GM18505 (cell line): Measurements from ENCODE around the gene TOR4A.
"Not testable (repeated sequence)": the region's sequence is repeated elsewhere in the genome, so short reads cannot be mapped to it uniquely, and the experiment has no call there.

ENCODE experiments used
- ATAC-seq: cut with Tn5 transposase; IDR thresholded peaks from one replicate; pipeline ENCODE4 v1.9.1; 2021; ENCODE audit not compliant: unreplicated experiment
- POLR2A ChIP-seq: IDR thresholded peaks from 4 replicates; pipeline ENCODE4 v1.6.1; 2011; ENCODE audit warnings: borderline replicate concordance; ENCODE audit not compliant: insufficient read depth, insufficient read length; ENCODE audit errors: extremely low read depth

TOR4A gene

DNA sequence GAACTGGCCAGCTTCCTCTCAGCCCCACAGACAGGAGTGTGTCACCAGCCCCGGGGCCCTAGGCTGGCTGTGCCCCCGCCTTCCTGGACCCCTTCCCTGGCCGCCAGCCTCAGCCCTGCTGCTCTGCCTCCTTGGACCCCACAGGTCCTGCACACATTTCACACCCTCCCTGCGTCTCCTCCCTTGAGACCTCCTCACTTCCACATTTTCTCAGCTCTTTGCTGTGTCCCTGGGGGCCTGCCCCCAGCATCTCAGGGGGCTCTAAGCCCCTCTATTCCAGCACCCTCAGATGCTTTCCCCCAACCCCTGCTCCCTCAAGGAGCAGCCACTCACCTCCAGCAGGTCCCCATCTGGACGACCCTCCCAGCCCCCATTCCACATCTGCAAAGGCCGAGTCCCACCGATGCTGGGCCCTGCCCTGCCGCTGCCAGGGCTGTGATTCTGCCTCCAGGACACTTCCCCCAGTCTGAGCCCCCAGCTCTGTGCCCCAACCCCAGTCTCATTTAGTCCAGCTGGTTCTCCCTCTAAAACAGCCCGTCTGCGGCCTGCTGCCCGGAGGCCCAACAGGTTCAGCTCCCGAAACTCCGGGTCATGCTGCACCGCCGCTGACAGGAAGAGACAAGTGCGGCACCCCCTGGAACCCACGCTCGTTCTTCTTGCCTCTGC is 42.6 kb upstream of the TOR4A start:
- TF ChIP-seq POLR2A = no peak
- ATAC-seq = no peak

DNA sequence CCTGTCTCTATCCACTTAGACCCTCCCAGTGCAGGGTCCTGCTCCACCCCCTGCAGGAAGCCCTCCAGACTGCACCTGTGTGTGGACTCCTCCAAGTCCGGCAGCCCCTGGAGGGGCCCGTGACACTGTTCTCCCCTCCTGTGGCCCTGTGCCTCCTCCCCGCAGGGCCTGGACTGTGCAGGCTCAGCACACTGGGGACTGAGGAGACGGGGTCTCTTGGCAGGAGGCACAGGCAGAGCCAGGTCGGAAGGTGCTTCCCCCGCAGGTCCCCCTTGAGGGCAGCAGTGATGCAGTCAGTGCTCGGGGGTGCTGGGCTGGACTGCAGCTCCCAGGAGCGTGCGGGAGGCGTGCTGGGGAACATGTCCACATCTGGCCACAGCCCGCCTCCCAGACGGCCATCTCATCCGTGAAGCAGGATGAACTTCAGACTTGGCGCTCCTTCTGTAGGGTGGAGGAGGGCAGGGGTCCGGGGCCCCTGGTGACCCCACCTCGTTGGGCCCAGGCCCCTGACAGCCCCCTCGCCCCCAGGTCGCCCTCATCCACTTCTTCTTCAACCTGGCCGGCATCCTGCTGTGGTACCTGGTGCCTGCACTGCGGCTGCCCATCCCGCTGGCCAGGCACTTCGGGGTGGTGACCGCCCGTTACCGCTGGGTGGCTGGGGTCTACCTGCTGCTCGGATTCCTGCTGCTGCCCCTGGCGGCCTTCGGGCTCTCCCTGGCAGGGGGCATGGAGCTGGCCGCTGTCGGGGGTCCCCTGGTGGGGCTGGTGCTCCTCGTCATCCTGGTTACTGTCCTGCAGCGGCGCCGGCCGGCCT is 41.9 kb upstream of the TOR4A start:
- TF ChIP-seq POLR2A = no peak
- no peak for ATAC-seq

DNA sequence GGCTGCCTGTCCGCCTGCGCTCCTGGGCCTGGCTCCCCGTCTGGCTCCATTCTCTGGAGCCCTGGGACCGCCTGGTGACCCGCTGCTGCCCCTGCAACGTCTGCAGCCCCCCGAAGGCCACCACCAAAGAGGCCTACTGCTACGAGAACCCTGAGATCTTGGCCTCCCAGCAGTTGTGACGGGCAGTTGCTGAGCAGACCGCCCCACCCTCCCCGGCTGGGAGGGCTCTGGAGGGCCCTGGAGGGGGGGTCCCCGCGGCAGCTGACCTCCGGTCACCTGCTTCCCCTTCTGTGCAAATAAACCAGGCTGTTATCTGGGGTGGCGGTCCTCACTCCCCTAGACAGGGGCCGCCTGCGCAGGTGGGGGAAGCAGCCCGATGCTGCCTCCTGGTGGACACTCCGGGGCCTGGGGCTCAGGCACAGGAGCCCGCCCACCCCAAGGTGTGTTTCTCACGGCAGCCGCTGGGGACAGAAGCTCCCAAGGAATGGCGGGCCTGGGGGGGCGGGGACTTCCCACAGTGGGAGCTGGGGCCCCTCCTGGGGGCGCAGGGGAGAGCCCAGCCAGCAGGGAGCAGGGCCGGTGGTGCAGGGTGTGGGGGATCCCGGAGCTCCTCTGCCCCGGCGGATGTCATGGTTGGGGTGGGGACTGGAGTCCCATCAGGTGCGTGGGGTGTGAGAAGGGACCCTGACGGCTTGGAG is 41.1 kb upstream of the TOR4A start:
- ATAC-seq = no peak

DNA sequence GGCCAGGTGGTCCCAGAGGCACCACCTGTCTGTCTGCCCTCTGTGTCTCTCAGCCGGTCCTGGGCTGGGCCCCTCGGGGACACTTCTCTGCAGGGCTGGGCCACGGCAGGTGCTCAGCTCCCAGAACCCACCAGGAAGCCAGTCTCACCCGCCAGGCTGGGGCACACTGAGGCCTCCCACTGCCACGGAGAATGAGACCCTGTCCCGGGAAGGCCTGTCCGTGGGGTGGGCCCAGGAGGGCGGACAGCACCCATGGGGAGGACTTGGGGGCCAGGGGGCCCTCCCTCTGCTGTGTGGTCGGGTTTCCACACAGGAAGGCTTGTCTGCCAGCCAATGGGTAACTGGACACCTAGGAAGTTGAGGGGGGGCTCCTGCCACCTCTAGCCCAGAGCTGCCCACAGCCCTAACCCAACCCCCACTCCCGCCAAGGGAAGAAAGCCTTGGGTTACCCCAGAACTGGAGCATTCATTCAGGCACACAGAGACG is 40.5 kb upstream of the TOR4A start:
- TF ChIP-seq POLR2A = no peak
- ATAC-seq = no peak

More for the DNA sequence above, 41.1 kb upstream of the TOR4A start:
- peak; percentile 32 for TF ChIP-seq POLR2A

DNA sequence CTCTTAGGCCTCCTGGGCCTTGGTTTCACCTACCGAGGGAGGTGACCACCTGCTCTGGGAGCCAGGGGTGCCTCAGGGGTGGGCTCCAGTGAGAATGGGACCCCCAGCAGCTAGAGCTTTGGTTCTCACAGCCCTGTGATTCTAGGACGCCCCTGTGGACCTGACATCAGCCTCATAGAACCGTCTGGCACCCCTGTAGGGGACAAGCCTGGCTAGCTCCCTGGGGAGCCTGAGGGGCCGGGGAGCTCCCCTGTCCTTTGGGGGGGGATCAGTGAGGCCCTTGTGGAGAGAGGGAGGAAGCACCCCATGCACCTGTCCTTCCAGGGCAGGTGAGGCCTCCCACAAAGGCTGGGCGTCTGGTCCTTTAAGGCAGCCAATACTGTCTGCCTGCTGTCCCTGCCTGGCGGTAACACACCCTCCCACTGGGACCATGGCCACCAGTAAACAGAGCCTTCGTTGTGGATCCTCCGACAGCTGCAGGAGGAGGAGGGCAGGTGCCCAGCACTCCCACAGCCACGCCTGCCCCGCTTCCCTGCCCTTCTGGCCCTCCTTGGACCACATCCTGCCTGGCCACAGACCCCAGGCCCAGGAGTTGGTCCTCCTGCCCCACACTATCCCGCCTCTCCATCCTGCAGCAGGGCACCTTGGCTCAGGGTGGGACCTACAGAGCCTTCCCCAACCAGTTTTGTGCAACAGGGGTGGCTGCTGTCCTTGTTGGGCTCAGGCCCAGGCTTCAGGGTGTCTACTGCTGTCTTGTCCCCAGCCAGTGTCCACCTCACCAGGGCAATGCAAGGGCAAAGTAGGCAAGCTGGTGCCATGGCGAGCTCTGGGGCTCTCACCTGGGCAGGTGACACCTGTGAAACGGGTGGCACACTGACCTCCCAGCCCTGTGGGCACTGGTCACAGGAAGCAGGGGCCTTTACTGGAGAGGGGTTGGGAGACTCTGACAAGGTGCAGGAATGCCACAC is 39.5 kb upstream of the TOR4A start:
- no peak for ATAC-seq
- no peak for TF ChIP-seq POLR2A

DNA sequence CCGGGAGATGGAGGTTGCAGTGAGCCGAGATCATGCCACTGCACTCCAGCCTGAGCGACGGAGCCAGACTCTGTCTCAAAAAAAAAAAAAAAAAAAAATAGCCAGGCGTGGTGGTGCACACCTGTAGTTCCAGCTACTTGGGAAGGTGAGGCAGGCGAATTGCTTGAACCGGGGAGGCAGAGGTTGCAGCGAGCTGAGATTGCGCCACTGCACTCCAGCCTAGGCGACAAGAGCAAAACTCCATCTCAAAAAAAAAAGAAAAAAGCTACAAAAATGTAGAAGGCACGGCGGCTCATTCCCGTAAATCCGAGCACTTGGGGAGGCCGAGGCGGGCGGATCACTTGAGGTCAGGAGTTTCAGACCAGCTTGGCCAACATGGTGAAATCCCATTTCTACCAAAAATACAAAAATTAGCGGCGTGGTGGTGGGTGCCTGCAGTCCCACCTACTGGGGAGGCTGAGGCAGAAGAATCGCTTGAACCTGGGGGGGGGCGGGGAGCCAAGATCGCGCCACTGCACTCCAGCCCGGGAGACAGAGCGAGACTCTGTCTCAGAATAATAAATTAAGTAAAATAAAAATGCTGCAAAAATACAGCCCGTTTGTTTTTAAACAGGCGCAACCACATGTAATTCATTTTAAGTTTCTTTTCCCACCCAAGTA is 37.9 kb upstream of the TOR4A start:
- not testable (repeated sequence) for ATAC-seq

DNA sequence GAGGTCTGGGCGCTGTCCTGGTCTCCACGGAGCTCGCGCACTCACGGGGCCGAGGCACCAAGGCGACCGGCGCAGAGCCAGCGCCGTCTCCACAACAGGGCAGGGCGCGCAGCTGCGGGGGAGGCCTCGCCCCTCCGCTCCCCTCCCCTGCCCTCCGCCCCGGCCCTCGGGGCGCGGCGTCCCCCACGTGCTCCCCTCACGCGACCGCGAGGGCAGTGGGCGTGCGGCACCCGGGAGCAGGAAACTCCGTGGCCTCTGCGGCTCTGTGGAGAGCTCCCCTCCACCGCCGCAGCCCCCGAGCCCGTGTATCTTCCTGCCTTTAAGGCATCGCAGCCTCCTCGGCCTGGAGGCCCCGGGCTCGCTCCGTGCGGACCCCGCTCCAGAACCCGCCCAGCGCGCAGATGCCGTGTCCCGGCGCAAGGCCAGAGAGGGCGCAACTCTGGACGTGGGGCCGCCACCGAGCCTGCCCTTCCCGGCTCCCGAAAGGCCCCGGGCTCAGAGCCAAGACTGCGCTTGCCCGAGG is 37.1 kb upstream of the TOR4A start:
- peak; percentile 27 for ATAC-seq
- TF ChIP-seq POLR2A = no peak

DNA sequence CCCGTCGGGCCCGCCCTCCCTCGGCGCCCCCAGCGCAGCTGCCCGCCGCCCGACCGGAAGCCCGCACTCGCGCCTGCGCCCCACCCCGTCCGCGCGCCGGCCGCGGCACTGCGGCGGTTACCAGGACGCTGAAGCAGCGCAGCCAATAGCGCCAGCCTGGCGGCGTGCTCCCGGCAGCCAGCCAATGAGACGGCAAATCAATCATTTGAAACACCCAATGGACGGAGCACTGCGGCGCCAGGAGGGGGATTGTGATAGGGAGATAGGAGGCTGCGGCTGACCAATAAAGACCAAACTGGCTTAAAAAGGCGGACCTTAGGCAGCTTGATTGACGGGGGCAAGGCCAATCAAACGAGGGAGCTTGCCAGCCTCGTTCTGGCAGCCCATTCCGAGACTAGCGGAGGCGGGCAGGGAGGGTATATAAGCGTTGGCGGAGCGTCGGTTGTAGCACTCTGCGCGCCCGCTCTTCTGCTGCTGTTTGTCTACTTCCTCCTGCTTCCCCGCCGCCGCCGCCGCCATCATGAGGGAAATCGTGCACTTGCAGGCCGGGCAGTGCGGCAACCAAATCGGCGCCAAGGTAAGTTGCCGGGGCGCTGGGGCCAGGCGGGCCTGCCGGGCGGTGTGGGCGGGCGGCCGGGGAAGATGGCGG is 36.6 kb upstream of the TOR4A start, which contains the start of gene TUBB4B:
Gene TUBB4B, plus strand, starts transcription at position 447 of the 649 bp plus-strand sequence. Its CDS starts 74 bp downstream, at position 521.
- ATAC-seq = peak; percentile 65
- TF ChIP-seq POLR2A = peak; percentile 100

DNA sequence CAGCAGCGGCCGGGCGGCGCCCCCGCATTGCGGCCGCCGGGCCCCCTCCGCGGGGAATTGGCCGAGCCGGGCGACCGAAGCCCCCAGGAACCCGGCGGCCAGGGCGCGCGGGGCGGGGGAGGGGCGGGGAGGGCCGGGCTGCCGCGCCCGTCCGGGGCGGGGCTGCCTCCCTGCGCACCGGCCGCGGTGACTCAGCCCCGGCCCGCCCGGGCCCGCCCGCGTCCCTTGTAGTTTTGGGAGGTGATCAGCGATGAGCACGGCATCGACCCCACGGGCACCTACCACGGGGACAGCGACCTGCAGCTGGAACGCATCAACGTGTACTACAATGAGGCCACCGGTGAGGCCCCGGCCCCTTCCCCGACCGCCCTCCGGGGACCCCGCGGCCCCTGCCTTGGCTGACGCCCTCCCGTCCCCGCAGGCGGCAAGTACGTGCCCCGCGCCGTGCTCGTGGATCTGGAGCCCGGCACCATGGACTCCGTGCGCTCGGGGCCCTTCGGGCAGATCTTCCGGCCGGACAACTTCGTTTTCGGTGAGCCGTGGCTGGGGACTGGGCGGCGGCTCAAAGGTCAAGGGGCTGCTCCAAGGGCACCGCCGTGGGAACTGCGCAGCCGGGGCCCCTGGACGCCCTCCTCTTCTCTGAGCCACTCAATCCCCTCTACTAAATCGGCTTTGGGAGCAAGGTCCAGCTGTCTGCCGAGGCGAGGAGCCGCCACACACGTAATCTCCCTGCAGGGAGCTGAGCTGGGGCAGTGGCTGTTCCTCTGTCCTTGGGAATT is 35.8 kb upstream of the TOR4A start:
- ATAC-seq = peak; percentile 6
- no peak for TF ChIP-seq POLR2A

DNA sequence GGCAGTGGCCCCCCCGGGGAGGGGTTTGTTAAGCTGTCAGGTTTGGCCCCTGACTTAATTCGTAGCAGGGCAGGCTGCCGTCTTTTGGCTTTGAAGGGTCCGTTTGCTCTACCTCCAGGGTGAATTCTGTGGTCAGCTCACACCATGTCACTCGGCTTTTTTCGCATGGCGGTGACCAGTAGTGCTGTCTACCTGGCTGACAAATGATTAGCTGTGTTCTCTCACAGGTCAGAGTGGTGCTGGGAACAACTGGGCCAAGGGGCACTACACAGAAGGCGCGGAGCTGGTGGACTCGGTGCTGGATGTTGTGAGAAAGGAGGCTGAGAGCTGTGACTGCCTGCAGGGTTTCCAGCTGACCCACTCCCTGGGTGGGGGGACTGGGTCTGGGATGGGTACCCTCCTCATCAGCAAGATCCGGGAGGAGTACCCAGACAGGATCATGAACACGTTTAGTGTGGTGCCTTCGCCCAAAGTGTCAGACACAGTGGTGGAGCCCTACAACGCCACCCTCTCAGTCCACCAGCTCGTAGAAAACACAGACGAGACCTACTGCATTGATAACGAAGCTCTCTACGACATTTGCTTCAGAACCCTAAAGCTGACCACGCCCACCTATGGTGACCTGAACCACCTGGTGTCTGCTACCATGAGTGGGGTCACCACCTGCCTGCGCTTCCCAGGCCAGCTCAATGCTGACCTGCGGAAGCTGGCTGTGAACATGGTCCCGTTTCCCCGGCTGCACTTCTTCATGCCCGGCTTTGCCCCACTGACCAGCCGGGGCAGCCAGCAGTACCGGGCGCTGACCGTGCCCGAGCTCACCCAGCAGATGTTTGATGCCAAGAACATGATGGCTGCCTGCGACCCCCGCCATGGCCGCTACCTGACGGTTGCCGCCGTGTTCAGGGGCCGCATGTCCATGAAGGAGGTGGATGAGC is 35.0 kb upstream of the TOR4A start:
- no peak for ATAC-seq
- no peak for TF ChIP-seq POLR2A

DNA sequence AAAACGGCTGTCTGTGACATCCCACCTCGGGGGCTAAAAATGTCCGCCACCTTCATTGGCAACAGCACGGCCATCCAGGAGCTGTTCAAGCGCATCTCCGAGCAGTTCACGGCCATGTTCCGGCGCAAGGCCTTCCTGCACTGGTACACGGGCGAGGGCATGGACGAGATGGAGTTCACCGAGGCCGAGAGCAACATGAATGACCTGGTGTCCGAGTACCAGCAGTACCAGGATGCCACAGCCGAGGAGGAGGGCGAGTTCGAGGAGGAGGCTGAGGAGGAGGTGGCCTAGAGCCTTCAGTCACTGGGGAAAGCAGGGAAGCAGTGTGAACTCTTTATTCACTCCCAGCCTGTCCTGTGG is 34.3 kb upstream of the TOR4A start:
- not testable (repeated sequence) for ATAC-seq
